Hepatocyte (in vitro differentiated cells): ENCODE data around the gene PSMB10.

ENCODE experiments used
- CTCF ChIP-seq: fragments of 200-600 bp; sonication (generic); IDR thresholded peaks from 2 replicates; pipeline ENCODE4 v1.5.1; 2016; ENCODE audit warnings: antibody characterized with exemption, mild to moderate bottlenecking; ENCODE audit not compliant: poor library complexity
- EZH2phosphoT487 ChIP-seq: fragments of 200-600 bp; sonication (generic); IDR thresholded peaks from one replicate; pipeline ENCODE4 v1.6.1; 2018; ENCODE audit warnings: antibody characterized with exemption, mild to moderate bottlenecking, low read depth, moderate library complexity; ENCODE audit not compliant: unreplicated experiment, severe bottlenecking

- TF ChIP-seq EZH2phosphoT487, result no peak
- no peak for TF ChIP-seq CTCF
Measured at GRCh38 chr16:67977469-67978227, 41.0 kb upstream of the PSMB10 start.
